SH-SY5Y (cell line): ENCODE results near the gene NAV2.
A peak's percentile ranks its signal among the peaks of the same experiment; 100 is the strongest.

ENCODE experiments used
- GATA2 ChIP-seq: IDR thresholded peaks from 2 replicates; pipeline ENCODE4 v1.6.1; 2011; ENCODE audit warnings: mild to moderate bottlenecking, low read depth, low read length
- GATA3 ChIP-seq: IDR thresholded peaks from 2 replicates; pipeline ENCODE4 v1.6.1; 2011; ENCODE audit warnings: low read depth, mild to moderate bottlenecking, low read length, moderate library complexity

NAV2 gene

DNA sequence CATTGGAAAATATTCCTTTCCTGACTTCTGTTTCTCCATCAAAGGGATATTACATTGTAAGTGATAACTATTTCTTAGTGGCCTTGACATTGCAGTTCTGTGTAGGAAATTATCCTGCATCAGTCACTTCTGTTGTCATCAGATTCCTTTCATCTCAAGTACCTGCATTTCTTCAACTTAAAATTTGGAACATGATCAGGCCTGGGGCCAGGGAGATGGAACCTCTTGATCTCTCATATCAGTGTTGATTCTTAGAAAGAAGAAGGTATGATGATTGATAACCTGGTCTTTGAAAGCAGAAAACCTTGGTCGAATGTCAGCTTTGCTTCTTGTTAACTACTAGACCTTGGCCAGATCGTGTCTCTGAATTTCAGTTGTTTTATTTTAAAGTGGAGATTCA lies 93.6 kb downstream of the NAV2 start:
- TF ChIP-seq GATA3 = no peak
- TF ChIP-seq GATA2 = no peak

DNA sequence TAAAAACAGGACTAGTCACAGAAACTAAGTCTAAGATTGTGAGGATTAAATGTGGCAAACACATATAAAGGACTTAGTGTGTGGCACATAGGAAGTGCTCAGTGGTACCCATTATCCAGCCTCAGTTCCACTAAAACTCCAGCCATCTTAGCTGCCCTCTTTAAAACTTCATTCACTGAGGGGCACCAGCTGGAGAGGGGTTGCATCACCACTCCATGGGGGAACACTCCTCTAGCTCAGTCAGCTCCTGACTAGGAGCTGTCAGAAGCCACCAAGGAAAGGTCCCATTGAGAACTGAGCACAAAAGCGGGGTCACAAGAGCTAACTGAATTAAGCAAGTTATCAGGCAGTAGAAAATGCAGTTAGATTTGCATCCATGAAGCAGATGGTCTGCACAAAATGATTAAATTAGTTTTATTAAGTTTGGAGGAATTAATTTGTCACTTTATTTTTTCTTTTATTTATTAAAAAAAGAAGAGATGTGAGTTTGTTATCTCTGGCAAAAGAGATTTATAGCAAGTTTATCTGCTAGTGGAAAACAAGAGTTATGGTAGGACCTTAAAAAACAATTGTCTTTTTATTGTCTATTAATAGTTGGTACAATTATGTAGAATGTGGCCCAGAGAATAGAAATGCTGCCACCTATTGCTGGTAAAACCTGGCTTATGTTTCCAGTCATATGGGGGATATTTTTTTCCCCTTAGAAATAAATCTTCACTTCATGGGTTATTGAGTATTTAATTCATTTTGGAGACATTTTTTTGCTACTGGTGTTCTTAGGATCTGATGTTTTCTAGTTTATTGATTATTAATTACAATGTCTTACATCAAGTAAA lies 95.7 kb downstream of the NAV2 start:
- TF ChIP-seq GATA3 (no peak; the same call in 1 of the 2 replicates), GATA2 (0 out of 2 replicates have a peak, but pooled peaks have one; percentile 23)

DNA sequence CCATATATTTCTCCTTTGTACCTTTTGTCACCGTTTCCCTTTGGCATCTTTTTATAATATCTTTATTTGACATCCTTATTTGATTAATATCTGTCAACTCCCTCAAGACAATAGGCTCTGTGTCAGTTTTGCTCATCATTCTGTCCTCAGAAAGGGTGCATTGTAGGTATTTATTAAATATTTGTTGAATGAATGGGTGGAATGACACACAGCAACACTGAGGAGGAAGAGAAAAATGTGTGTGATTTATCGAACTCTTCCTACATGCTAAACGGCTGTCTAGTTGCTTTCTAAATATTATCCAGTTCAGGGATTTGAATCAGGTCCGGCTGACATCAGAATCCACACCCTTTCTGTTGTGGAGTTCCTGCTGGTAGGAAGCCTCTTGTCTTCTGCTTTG lies 98.2 kb downstream of the NAV2 start:
- TF ChIP-seq GATA3 (no peak), GATA2 (no peak)

DNA sequence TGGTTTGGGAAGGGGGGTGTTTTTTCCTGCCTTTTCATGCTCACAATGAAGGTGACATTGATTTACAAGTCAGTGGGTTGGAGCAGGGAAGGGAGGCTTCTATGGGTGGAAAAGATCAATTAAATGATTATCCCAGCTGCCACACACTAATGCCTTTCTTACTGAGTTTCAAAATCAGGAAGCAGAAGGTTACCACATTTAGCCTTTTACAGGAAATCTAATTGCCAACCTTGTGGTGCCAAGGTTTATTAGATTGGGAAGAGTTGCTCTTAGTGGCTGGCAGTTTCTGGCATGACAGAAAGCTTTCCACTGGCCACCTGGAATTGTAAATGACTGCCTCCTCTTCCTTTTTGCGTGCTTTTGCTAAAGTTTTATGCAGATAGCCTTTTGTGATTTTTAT lies 98.7 kb downstream of the NAV2 start:
- peak; percentile 32; the same call in 1 of the 2 replicates for TF ChIP-seq GATA3
- peak; percentile 78 for TF ChIP-seq GATA2

DNA sequence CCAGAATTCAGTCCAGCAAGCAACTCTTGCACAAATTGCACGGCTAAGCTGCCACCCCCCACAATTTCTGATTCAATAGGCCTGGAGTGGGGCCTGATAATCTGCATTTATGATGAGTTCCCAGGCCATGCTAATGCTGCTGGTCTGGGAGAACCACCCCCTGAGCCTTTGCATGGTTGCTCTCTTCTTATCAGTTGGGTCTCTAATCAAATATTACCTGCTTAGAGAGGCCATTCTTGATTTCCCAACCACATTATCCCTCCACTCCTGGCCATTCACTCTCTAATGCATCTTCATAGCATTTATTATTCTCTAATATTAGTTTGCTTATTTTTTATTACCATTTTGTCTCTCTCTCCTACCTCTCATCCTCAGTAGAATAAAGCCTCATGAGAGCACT lies 99.5 kb downstream of the NAV2 start:
- no peak for TF ChIP-seq GATA3
- no peak for TF ChIP-seq GATA2

DNA sequence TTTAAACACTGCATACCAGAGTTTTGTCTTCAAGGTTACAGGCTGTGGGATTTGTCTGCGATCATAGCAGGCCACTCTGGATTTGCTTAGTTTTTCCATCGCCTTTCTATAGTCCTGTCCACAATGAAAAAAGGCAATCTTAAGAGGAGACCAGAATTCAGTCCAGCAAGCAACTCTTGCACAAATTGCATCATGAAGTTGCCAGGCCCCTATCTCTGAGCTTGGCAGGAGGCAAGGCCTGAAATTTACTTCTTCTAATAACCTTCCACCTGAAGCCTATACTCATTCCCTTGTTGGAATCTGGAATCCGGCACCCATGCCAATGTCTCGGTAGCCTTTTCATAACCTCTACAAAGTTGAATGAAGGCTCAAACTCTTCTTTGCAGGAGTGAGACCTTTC lies 100.1 kb downstream of the NAV2 start:
- no peak for TF ChIP-seq GATA3
- no peak for TF ChIP-seq GATA2

DNA sequence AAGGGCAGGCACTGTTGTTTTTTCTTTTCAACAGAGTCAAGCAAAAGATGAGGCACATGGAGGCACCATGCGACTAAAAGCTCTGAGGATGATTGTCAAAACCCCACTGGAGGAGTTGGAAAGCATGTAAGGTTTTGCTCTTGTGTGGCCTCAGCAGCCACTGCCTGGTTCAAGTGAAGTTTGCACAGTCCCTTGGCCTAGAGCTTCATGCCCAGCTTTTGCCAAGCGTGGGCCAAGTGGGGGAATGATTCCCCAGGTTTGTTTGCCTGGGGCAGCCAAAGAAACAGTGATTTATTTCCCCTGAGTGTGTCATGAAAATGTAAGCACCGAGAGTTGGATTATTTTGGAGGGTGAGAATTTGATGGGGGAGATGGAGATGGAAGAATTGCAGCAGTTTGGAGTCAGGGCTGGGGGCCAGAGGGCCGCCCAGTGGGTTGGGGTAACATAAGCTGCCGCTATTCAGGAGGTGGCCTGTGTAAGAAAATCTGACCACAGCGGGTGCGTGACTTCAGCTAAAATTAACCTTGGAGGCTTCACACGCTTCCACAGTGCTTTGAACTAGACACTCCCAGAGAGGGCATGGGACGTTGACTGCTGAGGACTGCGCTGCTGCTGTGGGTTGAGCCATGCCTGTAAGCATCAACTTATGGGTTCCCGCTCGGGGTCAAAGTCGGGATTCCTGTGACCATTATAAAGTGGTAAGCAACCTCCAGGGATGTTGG lies 100.7 kb downstream of the NAV2 start:
- TF ChIP-seq GATA3 = no peak
- TF ChIP-seq GATA2 = no peak

DNA sequence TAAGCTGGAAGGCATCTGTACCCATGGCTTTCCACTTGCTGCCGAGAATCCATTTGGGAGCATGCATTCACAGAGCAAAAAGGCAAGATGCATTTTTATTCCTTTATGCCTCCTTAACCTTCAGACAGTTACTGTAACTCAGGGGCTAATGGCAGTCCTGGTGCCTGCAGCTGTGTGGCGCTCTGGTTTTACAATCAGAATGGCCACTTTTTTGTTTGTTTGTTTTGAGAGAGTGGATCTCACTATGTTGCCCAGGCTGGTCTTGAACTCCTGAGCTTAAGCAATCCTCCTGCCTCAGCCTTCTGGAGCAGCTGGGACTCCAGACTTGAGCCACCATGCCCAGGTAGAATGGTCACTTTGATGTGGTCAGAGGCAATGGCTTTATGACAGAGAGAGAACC lies 101.8 kb downstream of the NAV2 start:
- TF ChIP-seq GATA2 (no peak), GATA3 (no peak)

DNA sequence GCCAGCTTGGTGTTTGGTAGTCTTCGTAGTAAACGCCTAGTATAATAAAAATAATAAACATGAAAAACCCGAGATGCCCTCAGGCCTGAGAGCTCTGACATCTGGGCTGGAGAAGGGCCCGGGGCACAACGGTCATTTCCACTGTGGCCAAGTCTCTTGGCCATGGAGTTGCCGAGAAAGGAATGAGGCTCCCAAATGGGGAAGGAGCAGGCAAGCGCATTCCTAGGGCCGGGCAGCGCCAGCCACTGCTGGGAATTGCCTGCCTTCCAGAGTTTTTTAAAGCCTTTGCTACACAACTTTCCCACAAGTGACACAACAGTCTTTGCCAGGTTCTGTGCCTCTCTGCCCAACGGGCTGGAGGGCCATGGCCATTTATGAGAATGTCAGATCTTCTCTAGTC lies 103.4 kb downstream of the NAV2 start:
- TF ChIP-seq GATA3 (no peak), GATA2 (no peak)

DNA sequence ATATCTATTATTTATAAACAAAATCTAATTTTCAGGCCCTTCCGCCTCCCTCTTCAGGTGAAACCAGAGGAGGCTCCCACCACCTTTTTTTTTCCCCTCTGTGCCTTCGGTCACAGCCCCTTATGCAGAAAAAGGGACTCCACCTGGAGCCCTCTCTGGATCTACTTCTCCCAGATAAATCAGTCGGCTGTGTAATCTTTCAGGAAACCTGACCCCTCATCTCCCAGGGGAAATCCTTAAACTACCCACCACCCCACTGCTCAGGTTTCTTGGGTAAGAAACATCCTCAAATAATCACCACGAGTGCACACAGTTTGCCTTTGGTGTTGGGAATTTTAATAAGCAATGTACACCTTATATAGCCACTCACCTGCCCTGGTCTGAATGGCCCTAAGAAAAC lies 104.2 kb downstream of the NAV2 start:
- TF ChIP-seq GATA2 = no peak
- TF ChIP-seq GATA3 = no peak

DNA sequence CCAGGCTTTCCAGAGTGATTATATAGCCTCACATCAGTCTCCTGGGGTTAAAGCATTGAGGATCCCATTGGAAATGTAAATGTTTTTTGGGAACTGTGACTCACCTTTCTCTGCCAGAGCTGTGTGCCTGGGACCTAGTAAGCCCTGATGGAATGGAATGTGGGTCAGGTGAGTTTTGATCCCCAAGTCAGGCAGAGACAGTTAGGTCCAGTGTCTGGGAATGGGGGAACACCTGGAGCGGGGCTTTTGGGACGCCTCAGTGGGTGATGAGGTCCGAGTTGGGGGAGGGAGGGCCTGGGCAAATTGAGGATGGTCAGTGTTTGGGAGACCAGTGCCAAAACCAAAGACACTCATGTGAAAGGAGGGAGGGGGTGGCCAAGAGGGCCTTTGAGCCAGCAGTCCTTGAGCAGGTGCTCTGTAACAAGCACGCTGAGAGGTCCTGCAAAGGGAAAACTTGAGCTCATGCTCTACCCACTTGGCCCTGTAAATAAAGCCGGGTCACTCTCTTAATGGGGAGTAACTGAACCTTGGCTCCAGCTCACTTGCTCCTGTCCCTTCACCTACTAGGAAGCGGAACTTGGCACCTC lies 104.7 kb downstream of the NAV2 start:
- no peak for TF ChIP-seq GATA2
- TF ChIP-seq GATA3 = no peak

DNA sequence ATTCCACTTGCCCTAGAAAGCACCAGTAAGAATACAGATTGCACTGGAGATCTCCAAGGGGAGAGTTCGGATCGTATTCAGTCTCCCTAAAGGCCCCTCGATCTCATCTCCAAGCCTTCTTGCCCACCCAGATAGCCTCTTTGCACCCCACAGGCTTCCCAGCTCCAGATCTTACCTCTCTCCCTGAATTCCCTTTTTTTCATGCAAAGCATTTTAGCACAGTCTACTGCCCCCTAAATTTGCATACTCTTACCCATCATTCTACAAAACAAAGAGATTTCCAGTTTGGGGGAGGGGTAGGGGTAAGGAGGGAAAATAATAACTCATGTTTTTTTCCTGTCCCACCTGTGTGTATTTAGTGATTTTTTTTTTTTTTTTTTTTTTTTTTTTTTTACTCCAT lies 105.2 kb downstream of the NAV2 start:
- TF ChIP-seq GATA3 (no peak), GATA2 (no peak)

DNA sequence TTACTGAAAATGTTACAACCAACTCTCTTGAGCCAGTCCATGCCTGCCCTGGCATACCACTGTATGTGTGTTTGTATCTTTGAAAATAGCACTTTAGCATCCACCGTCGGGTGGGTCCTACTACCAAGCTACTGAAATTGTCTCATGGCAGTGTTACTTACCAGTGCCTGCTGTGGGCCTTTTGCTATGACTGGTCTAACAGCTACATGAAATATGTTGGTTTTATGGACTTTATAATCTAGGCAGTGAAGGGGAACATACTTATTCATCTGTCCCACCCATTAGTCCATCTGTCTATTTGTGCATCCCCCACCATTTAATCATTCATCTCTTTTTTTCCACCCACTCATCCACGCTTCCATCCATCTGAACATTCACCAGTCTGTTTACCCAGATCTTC lies 106.0 kb downstream of the NAV2 start:
- TF ChIP-seq GATA3 (no peak), GATA2 (no peak)

DNA sequence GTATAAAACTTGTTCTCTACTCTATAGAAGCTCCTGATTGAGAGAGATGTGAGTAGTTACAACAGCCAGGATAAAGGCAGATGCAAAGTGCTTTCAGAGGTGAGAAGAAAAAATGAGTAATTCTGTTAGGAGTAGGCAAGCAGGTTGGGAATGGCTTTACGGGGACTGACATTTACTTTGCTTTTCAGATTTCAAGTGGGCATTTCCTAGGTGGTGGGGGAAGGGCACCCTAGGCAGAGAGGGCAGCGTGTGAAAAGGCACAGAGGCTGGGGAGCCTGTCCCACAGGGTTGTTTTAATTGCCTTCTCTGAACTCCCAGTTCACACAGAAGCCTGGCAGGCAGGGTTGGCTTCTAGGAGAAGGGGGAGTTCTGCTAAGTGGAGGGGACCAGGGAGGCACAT lies 106.5 kb downstream of the NAV2 start:
- no peak for TF ChIP-seq GATA3
- no peak for TF ChIP-seq GATA2

DNA sequence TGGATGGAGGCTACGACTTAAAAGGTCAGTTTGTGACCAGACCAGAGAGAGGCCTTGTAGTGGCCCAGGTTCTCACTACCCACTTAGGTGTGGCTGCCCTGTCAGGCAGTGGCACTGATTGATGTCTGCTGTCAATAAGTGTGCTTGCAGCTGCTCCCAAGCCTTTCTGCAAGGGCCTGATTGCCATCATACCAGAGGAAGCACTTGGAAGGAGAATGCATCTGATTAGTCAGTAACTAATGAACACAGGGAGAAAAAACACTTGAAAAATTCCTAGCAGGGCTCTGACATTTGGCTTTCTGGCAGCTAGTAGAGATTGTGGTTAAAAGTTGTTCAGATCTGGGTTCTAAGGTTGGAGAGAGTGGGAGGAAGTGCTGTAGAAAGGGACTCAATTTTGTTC lies 107.5 kb downstream of the NAV2 start:
- no peak for TF ChIP-seq GATA3
- no peak for TF ChIP-seq GATA2

DNA sequence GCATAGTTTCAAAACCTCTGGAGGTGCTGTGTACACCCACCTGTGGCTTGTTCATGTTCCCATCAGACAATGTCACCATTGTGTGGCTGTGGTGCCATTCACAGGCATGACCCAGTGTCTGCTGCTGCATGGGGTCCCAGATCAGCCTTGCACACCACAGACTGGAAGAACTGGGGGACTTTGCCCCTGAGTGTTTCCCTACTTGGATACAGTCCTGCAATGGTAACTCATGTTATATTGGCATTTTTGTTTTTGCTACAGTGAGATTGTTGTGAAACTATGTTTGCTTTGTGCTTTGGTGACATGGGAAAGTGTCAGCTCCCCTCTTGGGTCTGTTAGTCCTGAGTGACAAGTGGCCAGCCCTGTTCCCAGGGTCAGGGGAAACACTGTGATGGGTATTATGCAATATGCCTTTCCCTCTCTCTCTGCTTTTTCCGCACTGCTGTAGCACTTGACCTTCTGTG lies 108.8 kb downstream of the NAV2 start:
- TF ChIP-seq GATA3 (no peak), GATA2 (no peak)
